OCI-LY7 (cell line): ENCODE data around the gene MAP3K20. TPM values are rescaled to one million over a fixed set of nuclear protein-coding genes. Genes with fewer than 3 reads are reported as not detected.

ENCODE experiments used
- BruUV-seq: library from RNA; stranded (reverse); fragments of 400-500 nt; replicated peaks from 2 replicates; lab custom pipeline; 2021; lab: Mats Ljungman, UMichigan
- CTCF ChIA-PET: fragments of 300-600 bp; sonication (Branson Sonifier 250); formaldehyde crosslinking; loops from one replicate; lab custom pipeline; 2022; ENCODE audit warnings: antibody characterized with exemption; ENCODE audit not compliant: unreplicated experiment; lab: Charles Lee
- POLR2A ChIA-PET: fragments of 300-600 bp; sonication (Branson Sonifier 250); formaldehyde crosslinking; loops from one replicate; lab custom pipeline; 2022; ENCODE audit warnings: antibody characterized with exemption; lab: Charles Lee
- DNase-seq: peaks from one replicate; pipeline ENCODE4 v3.0.0-alpha.2; 2015; ENCODE audit warnings: low spot score
- H2AFZ ChIP-seq: fragments of 200-600 bp; sonication (generic), shearing (Covaris generic); 2 replicates; pipeline ENCODE4 v1.6.1; 2014; ENCODE audit warnings: mild to moderate bottlenecking, antibody characterized with exemption, low read length, moderate library complexity
- H3K27ac ChIP-seq: fragments of 200-600 bp; sonication (generic); 2 replicates; pipeline ENCODE4 v1.5.1; 2014; ENCODE audit warnings: mixed run types, low read depth, mild to moderate bottlenecking, moderate library complexity, low read length, inconsistent platforms; ENCODE audit not compliant: poor library complexity, severe bottlenecking
- H3K36me3 ChIP-seq: fragments of 200-600 bp; sonication (generic); 2 replicates; pipeline ENCODE4 v1.6.1; 2014; ENCODE audit warnings: mild to moderate bottlenecking, antibody characterized with exemption, low read length, moderate library complexity, mixed read lengths; ENCODE audit not compliant: insufficient read depth
- H3K4me1 ChIP-seq: fragments of 200-600 bp; sonication (generic); 2 replicates; pipeline ENCODE4 v1.5.1; 2014; ENCODE audit warnings: mild to moderate bottlenecking, low read length; ENCODE audit not compliant: insufficient read depth, poor library complexity, severe bottlenecking
- H3K4me2 ChIP-seq: fragments of 200-600 bp; sonication (generic); 2 replicates; pipeline ENCODE4 v1.6.1; 2014; ENCODE audit warnings: mild to moderate bottlenecking, low read length
- H3K4me3 ChIP-seq: fragments of 200-600 bp; sonication (generic); 2 replicates; pipeline ENCODE4 v1.5.1; 2014; ENCODE audit warnings: mild to moderate bottlenecking, low read depth, low read length; ENCODE audit not compliant: poor library complexity, severe bottlenecking
- H3K79me2 ChIP-seq: fragments of 200-600 bp; sonication (generic); 2 replicates; pipeline ENCODE4 v1.6.1; 2016; ENCODE audit warnings: low read depth, mild to moderate bottlenecking, low read length, moderate library complexity, mixed read lengths; ENCODE audit not compliant: insufficient read depth
- H3K9me2 ChIP-seq: fragments of 200-600 bp; sonication (generic); 2 replicates; pipeline ENCODE4 v1.6.1; 2016; ENCODE audit warnings: mild to moderate bottlenecking, low read length, mixed read lengths; ENCODE audit not compliant: insufficient read depth
- H3K9me3 ChIP-seq: fragments of 200-600 bp; sonication (generic); 2 replicates; pipeline ENCODE4 v1.6.1; 2014; ENCODE audit warnings: mild to moderate bottlenecking, mixed run types, low read length, mixed read lengths
- H4K20me1 ChIP-seq: fragments of 200-600 bp; sonication (generic); 2 replicates; pipeline ENCODE4 v1.6.1; 2014; ENCODE audit warnings: mild to moderate bottlenecking, antibody characterized with exemption, low read length, moderate library complexity, mixed read lengths; ENCODE audit not compliant: insufficient read depth
- EZH2phosphoT487 ChIP-seq: fragments of 200-600 bp; sonication (generic); IDR thresholded peaks from 2 replicates; pipeline ENCODE4 v1.6.1; 2018; ENCODE audit warnings: low read depth, borderline replicate concordance, mild to moderate bottlenecking, mixed run types, antibody characterized with exemption, low read length, moderate library complexity, mixed read lengths
- intact Hi-C: fragments of 100-400 bp; cut with micrococcal nuclease; formaldehyde crosslinking; loops from one replicate; pipeline ENCODE4 v1.10.0; 2022; ENCODE audit not compliant: unreplicated experiment
- total RNA-seq, 2 experiments: library from RNA; depleted of rRNA in 1 of 2; stranded (reverse); fragments of >200 nt in 1 of 2; shearing (Covaris generic) in 1 of 2; gene quantifications; 2 replicates each; pipeline ENCODE4 v1.2.3, GENCODE V29; 2014 to 2022
- TF ChIP-seq, protein P1 (sequence below): fragments of 200-600 bp; sonication (generic); conservative IDR thresholded peaks from 2 replicates; pipeline ENCODE4 v1.5.1; 2014; ENCODE audit warnings: mild to moderate bottlenecking, antibody characterized with exemption, low read length, moderate library complexity, mixed read lengths

Gene MAP3K20
- total RNA-seq, 2 experiments from 2014 or later = 8.2 to 17.9 TPM

DNA sequence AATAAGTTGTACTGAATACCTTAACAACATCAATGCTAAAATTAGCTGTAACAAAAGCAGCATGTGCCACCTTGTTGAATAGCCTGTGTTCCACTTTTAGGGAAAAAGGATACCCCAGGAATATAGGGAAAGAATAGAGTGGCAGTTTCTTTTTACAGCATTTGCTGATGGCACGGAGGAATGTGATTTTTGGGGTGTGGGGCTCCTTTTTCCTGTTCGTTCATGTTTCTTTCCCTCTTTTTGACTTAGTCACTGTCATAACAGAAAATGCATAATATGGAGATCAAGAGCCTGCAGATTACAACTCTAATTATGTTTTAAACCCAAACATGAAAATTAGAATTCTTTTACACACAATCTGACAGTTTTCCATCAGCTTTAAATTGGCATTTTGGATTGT, 60.4 kb downstream of the MAP3K20 start:
- Histone ChIP-seq H3K9me2 (no peaks in the 10 kb centered on the region), H3K4me1 (peaks cover 6% of the 10 kb centered on the region), H3K4me2 (no peak overlapping the region), H3K9me3 (0 out of 2 replicates have a peak, but pooled peaks cover under 1% of the 10 kb centered on the region), H3K4me3 (no peak overlapping the region), H3K36me3 (no peaks in the 10 kb centered on the region), H4K20me1 (no peaks in the 10 kb centered on the region), H3K79me2 (no peaks in the 10 kb centered on the region), H3K27ac (no peak overlapping the region), H2AFZ (no peak overlapping the region)
- TF ChIP-seq, protein P1, sequence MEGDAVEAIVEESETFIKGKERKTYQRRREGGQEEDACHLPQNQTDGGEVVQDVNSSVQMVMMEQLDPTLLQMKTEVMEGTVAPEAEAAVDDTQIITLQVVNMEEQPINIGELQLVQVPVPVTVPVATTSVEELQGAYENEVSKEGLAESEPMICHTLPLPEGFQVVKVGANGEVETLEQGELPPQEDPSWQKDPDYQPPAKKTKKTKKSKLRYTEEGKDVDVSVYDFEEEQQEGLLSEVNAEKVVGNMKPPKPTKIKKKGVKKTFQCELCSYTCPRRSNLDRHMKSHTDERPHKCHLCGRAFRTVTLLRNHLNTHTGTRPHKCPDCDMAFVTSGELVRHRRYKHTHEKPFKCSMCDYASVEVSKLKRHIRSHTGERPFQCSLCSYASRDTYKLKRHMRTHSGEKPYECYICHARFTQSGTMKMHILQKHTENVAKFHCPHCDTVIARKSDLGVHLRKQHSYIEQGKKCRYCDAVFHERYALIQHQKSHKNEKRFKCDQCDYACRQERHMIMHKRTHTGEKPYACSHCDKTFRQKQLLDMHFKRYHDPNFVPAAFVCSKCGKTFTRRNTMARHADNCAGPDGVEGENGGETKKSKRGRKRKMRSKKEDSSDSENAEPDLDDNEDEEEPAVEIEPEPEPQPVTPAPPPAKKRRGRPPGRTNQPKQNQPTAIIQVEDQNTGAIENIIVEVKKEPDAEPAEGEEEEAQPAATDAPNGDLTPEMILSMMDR = no peak
- TF ChIP-seq EZH2phosphoT487 = no peak
- intact Hi-C loops = no loop called here
- no TSS peak for BruUV-seq
- ChIA-PET CTCF (no interaction called here), POLR2A (interaction anchor here (0.9 kb wide), 1 partner anchor 21 kb away, joined by 5 read pairs; no protein-coding TSS in a partner anchor)
- no peak for DNase-seq

DNA sequence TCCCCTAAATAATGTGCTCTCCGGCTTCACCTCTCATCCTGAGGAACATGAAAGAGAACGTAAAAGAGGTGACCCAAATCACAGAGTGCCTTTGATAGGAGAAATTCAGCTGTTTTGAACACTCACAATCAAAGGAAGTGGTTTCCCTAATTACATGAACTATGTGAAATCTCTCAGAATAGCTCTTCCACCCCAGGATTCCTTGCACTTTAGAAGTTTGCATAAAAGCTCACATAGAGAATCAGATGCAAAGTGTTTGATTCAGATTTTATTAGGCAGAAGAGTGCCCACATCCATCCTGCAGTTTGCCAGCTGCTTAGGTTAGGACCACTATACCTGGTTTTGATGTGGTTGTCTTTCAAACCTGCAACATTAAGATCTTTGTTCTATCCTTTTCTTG, 61.0 kb downstream of the MAP3K20 start:
- no peak for DNase-seq
- ChIA-PET POLR2A (interaction anchor here (0.9 to 1.0 kb wide), 2 partner anchors 21 to 107 kb away, joined by 3 to 5 read pairs; no protein-coding TSS in a partner anchor), CTCF (no interaction called here)
- BruUV-seq = no TSS peak
- Histone ChIP-seq H3K9me2 (no peaks in the 10 kb centered on the region), H3K79me2 (no peaks in the 10 kb centered on the region), H3K4me3 (no peak overlapping the region), H3K9me3 (peaks cover 6% of the 10 kb centered on the region; the same call in 1 of the 2 replicates), H3K27ac (no peak overlapping the region), H3K4me1 (peaks cover 6% of the 10 kb centered on the region), H3K36me3 (no peaks in the 10 kb centered on the region), H2AFZ (no peak overlapping the region), H4K20me1 (no peaks in the 10 kb centered on the region), H3K4me2 (no peak overlapping the region)
- TF ChIP-seq EZH2phosphoT487 = no peak
- TF ChIP-seq, protein P1 = no peak
- intact Hi-C loops = no loop called here

DNA sequence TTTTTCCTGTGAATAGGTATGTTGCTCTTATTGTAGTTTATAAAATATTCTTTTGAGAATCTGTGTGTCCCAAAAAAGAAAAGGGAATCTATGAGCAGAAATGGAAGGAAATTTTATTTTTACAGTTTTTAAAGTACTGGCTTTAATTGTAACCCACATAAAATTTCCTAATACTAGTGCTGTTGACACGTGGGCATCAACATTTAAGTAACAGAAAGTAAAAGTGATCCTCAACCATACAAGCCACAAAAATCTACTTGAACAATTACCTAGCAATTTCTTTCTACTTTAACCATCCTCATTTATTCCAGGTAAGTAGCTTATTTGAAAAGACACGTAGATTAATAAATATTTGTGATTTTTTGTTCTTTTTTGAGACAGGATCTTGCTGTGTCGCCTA, 62.0 kb downstream of the MAP3K20 start:
- Histone ChIP-seq H2AFZ (no peak overlapping the region), H4K20me1 (no peaks in the 10 kb centered on the region), H3K9me2 (no peaks in the 10 kb centered on the region), H3K9me3 (peaks cover 11% of the 10 kb centered on the region; the same call in 1 of the 2 replicates), H3K4me1 (peaks cover 6% of the 10 kb centered on the region), H3K4me3 (no peak overlapping the region), H3K4me2 (no peak overlapping the region), H3K27ac (no peak overlapping the region), H3K36me3 (no peaks in the 10 kb centered on the region), H3K79me2 (no peaks in the 10 kb centered on the region)
- intact Hi-C loops = no loop called here
- DNase-seq = no peak
- BruUV-seq = no TSS peak
- ChIA-PET CTCF (no interaction called here), POLR2A (interaction anchor here (1.0 kb wide), 1 partner anchor 106 kb away, joined by 3 read pairs; no protein-coding TSS in a partner anchor)
- no peak for TF ChIP-seq EZH2phosphoT487
- TF ChIP-seq, protein P1 = no peak
